ENCODE results near the gene RNF169. TPM values are rescaled to one million over a fixed set of nuclear protein-coding genes. Genes with fewer than 3 reads are reported as not detected.
"Not testable (repeated sequence)": the region's sequence is repeated elsewhere in the genome, so short reads cannot be mapped to it uniquely, and the experiment has no call there.

Gene RNF169
- total RNA-seq, 4 donors from 2014 or later = 18.8 to 26.4 (median 21.2) TPM

- Histone ChIP-seq H3K4me3 (peak overlapping the region; percentile 66), H3K9me3 (no peaks in the 10 kb centered on the region), H3K4me1 (peaks cover 26% of the 10 kb centered on the region), H3K27ac (peak overlapping the region; percentile 94), H3K27me3 (no peaks in the 10 kb centered on the region), H3K36me3 (no peaks in the 10 kb centered on the region)
- DNase-seq (ENCODE audit: low spot score in 2 of 2) = peak in 1 of 2 donors; percentile 74
- peak in 1 of 3 donors; percentile 14 for TF ChIP-seq POLR2AphosphoS5 (IDR thresholded peaks at IDR 0.05)
- TF ChIP-seq, protein P1, sequence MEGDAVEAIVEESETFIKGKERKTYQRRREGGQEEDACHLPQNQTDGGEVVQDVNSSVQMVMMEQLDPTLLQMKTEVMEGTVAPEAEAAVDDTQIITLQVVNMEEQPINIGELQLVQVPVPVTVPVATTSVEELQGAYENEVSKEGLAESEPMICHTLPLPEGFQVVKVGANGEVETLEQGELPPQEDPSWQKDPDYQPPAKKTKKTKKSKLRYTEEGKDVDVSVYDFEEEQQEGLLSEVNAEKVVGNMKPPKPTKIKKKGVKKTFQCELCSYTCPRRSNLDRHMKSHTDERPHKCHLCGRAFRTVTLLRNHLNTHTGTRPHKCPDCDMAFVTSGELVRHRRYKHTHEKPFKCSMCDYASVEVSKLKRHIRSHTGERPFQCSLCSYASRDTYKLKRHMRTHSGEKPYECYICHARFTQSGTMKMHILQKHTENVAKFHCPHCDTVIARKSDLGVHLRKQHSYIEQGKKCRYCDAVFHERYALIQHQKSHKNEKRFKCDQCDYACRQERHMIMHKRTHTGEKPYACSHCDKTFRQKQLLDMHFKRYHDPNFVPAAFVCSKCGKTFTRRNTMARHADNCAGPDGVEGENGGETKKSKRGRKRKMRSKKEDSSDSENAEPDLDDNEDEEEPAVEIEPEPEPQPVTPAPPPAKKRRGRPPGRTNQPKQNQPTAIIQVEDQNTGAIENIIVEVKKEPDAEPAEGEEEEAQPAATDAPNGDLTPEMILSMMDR (IDR thresholded peaks at IDR 0.05) = no peak
- under 1% methylated on average over 15 of the region's 63 CpGs for WGBS
These were observed 697 bp downstream of the RNF169 start for GRCh38 chr11:74749127-74749964.

DNA sequence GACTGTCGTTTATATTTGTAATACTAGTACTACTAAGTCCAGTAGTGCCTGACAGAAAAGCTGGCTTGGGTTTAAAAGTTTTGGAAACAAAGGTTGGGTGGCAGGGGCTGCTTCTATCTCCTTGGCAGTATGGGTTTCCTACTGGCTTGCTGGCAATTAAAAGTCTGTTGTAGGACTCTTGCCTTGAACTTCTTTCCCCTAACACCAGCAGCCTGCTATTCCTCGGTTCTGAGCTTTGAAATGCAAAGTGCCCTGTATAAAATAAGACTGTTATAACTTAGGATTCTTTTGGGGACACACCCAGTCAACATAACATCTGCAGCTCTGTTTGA, 1.3 kb downstream of the RNF169 start:
- Histone ChIP-seq H3K4me3 (peak overlapping the region; percentile 66), H3K36me3 (no peaks in the 10 kb centered on the region), H3K4me1 (peaks cover 32% of the 10 kb centered on the region), H3K9me3 (no peaks in the 10 kb centered on the region), H3K27ac (no peak overlapping the region), H3K27me3 (no peaks in the 10 kb centered on the region)
- no peak for TF ChIP-seq EP300 (IDR thresholded peaks at IDR 0.05)
- no peak for TF ChIP-seq POLR2AphosphoS5 (IDR thresholded peaks at IDR 0.05)
- no peak for TF ChIP-seq POLR2A (IDR thresholded peaks at IDR 0.05)
- TF ChIP-seq, protein P1 (IDR thresholded peaks at IDR 0.05) = no peak
- DNase-seq (ENCODE audit: low spot score in 2 of 2) = no peak
- 7% methylated on average over 2 of the region's 2 CpGs for WGBS

DNA sequence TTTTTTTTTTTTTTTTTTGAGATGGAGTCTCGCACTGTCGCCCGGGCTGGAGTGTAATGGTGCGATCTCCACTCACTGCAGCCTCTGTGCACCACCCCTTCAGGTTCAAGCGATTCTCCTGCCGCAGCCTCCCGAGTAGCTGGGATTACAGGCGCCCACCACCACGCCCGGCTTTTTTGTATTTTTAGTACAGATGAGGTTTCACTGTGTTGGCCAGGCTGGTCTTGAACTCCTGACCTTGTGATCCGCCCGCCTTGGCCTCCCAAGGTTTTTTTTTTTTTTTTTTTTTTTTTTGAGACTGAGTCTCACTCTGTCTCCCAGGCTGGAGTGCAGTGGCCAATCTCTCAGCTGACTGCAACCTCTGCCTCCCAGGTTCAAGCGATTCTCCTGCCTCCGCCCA, 1.9 kb downstream of the RNF169 start:
- WGBS = 95% methylated on average over 14 of the region's 14 CpGs
- not testable (repeated sequence) for H3K36me3 ChIP-seq; H3K27me3 ChIP-seq; DNase-seq (ENCODE audit: low spot score in 2 of 2); H3K4me3 ChIP-seq; H3K27ac ChIP-seq; H3K9me3 ChIP-seq
- peaks cover 35% of the 10 kb centered on the region for H3K4me1 ChIP-seq

DNA sequence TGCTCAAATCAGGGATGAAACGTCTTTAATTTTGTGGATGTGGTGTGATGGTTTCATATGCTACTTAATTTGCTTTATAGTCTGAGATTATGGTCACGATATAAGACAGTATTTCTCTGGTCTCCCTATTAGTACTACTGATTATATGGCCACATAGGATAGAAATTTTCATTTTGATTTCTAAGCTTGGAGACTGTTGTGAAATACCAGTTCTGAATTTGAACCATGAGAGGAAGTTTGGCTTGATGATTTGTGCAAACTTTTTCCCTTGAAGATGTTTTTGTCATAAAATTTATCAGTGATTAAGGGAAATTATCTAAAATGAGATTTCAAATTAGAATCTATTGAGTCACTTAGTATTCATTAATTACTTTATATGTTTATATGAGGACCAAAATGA, 2.7 kb downstream of the RNF169 start:
- no peak overlapping the region for H3K27ac ChIP-seq
- peaks cover 35% of the 10 kb centered on the region for H3K4me1 ChIP-seq
- WGBS = 80% methylated on average over 2 of the region's 2 CpGs
- no peak for DNase-seq (ENCODE audit: low spot score in 2 of 2)
- no peaks in the 10 kb centered on the region for H3K9me3 ChIP-seq
- H3K27me3 ChIP-seq = no peaks in the 10 kb centered on the region
- no peaks in the 10 kb centered on the region for H3K36me3 ChIP-seq
- no peak for TF ChIP-seq EP300 (IDR thresholded peaks at IDR 0.05)
- no peak for TF ChIP-seq POLR2AphosphoS5 (IDR thresholded peaks at IDR 0.05)
- no peak for TF ChIP-seq POLR2A (IDR thresholded peaks at IDR 0.05)
- no peak overlapping the region for H3K4me3 ChIP-seq

DNA sequence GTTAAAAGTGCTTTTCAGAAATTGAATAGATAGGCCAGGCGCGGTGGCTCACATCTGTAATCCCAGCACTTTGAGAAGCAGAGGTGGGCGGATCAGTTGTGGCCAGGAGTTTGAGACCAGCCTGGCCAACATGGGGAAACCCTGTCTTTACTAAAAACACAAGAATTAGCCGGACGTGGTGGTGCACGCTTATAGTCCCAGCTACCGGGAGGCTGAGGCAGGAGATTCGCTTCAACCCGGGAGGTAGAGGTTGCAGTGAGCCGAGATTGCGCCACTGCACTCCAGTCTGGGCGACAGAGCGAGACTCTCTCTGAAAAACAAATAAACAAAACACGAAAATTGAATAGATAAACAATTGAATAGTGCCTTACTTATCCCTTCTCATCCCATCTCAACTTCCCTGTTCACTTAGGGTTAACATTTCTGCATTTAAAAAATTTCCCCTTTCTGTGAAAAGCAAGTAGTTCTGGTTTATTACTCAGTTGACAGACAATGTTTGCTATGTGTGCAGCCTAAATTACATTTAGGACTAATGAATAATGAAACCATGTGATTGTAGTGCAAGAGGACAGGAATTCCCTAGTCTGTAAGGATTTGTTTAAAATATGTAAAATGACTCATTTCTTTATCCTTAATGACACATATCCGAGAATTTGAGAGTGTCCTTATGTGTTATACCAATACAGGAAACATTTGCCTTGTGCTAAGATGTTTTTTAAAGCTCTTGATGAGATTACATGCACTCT, 6.0 kb downstream of the RNF169 start:
- Histone ChIP-seq H3K27ac (no peak overlapping the region), H3K36me3 (no peaks in the 10 kb centered on the region), H3K27me3 (no peaks in the 10 kb centered on the region), H3K9me3 (no peaks in the 10 kb centered on the region), H3K4me3 (no peak overlapping the region), H3K4me1 (peaks cover 19% of the 10 kb centered on the region)
- TF ChIP-seq, protein P1 (IDR thresholded peaks at IDR 0.05) = no peak
- TF ChIP-seq POLR2A (IDR thresholded peaks at IDR 0.05) (no peak), POLR2AphosphoS5 (IDR thresholded peaks at IDR 0.05) (no peak), EP300 (IDR thresholded peaks at IDR 0.05) (no peak)
- 76% methylated on average over 15 of the region's 15 CpGs for WGBS
- no peak for DNase-seq (ENCODE audit: low spot score in 2 of 2)

DNA sequence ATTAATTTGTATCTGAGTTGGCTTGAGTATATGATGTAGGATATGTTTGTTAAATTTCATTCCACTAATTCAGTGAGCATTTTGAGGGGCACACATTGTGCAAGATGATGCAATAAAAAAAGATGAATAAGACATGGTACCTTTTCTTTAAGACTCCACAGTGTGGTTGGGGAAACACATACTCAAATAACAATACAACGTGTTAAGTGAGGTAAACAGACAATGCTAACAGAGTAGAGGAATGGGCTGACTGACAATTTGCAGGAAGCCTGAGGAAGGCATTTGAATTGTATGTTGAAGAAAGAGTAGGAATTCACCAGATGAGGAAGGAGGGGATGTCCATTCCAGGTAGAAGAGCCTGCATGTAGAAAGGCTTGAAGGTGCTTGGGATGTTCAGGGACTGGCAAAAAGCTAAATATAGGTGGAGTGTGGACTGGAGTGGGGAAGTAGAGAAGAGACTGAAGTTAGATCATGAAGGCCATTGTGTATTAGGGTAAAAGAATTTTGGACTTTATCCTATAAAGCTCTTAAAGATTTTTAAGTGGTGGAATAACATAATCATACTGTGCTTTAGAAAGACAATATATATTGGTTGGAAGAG, 6.8 kb downstream of the RNF169 start:
- Histone ChIP-seq H3K27me3 (no peaks in the 10 kb centered on the region), H3K27ac (no peak overlapping the region), H3K36me3 (no peaks in the 10 kb centered on the region), H3K9me3 (no peaks in the 10 kb centered on the region), H3K4me1 (peaks cover 13% of the 10 kb centered on the region), H3K4me3 (no peak overlapping the region)
- WGBS = 63% methylated on average over 1 of the region's 1 CpG
- TF ChIP-seq, protein P1 (IDR thresholded peaks at IDR 0.05) = no peak
- TF ChIP-seq EP300 (IDR thresholded peaks at IDR 0.05) (no peak), POLR2A (IDR thresholded peaks at IDR 0.05) (no peak), POLR2AphosphoS5 (IDR thresholded peaks at IDR 0.05) (no peak)
- no peak for DNase-seq (ENCODE audit: low spot score in 2 of 2)

Data from suprapubic skin (tissue), 4 donors.